GM12875 (cell line): ENCODE data around the gene SLA2.

Experiments used
- H3K4me3 ChIP-seq: one replicate; pipeline ENCODE4 v1.5.1; 2011; ENCODE audit warnings: low read depth, low read length, control low read depth
- TF ChIP-seq, protein P1 (sequence below): IDR thresholded peaks from 2 replicates; pipeline ENCODE4 v1.5.1; 2011; ENCODE audit warnings: low read depth, mild to moderate bottlenecking, control low read depth, inconsistent platforms, low read length, moderate library complexity, borderline replicate concordance; ENCODE audit not compliant: insufficient read depth

SLA2 gene

DNA sequence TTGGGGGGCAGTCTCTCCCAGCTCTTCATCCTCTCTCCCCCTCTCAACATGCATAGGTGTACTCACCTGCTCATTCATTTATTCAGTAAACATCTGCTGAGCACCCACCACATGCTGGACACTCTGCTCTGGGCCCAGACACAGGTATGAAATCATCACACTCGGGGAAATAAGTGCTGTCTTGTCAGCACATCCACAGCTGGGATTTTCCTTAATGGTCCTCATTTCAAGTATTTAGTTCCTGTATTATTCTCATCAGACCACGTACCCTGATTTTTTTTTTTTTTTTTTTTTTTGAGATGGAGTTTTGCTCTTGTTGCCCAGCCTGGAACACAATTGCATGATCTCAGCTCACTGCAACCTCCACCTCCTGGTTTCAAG, 21.1 kb downstream of the SLA2 start:
- TF ChIP-seq, protein P1, sequence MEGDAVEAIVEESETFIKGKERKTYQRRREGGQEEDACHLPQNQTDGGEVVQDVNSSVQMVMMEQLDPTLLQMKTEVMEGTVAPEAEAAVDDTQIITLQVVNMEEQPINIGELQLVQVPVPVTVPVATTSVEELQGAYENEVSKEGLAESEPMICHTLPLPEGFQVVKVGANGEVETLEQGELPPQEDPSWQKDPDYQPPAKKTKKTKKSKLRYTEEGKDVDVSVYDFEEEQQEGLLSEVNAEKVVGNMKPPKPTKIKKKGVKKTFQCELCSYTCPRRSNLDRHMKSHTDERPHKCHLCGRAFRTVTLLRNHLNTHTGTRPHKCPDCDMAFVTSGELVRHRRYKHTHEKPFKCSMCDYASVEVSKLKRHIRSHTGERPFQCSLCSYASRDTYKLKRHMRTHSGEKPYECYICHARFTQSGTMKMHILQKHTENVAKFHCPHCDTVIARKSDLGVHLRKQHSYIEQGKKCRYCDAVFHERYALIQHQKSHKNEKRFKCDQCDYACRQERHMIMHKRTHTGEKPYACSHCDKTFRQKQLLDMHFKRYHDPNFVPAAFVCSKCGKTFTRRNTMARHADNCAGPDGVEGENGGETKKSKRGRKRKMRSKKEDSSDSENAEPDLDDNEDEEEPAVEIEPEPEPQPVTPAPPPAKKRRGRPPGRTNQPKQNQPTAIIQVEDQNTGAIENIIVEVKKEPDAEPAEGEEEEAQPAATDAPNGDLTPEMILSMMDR, result no peak
- H3K4me3 ChIP-seq, result no peak overlapping the region

DNA sequence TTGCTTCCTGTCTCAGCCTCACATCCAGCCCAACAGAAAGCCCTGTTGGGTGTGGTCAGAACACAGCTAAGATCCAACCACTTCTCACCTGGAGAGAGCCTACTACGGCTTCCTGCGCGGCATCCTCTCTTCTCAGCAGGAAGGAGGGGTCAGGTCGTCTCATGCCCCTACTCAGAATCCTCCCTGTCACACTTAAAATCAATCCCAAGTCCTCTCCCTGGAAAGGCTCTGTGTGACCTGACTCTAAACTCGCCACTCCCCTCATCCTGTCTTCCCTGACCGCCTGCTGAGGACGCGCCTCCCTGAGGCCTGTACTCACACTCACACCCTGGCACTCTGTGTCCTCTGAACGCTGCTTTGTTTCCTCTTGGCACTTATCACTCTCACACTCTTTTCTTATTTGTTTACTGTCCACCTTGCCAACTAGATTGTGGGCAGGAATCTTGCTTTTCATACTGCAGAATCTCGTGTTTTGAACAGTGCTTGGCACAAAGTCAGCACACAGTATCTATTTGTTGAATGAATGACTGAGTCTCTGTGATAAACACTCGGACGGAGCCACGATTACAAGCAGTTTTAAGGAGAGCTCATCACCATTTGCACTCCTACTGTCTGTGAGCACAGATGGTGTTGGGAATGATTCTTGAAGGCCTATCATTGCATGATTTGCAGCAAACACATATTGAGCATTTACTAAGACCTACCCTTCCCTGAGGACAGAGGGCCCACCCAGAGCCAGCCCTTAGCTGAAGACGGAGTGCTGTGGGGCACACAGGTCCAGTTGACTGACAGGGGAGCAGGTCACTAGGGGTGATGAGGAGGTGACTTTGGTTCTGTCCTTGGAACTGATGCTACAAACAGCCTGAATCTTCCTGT, 21.7 kb downstream of the SLA2 start:
- TF ChIP-seq, protein P1, result no peak
- H3K4me3 ChIP-seq, result no peak overlapping the region

DNA sequence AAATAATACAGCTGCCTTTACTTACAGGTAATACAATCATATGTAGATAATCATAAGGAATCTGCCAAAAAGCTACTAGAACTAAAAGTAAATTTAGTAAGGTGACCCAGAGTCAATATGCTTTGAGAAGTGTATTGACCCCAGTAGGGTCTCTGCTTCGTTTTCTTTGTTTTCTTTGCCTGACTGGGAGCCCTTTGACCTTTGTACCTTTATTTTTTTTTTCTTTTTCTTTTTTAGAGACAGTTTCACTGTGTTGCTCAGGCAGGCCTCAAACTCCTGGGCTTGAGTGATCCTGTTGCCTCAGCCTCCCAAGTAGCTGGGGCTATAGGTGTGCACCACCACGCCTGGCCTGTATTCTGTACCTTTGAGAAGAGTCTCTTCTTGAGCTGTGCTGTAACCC, 22.6 kb downstream of the SLA2 start:
- no peak overlapping the region for H3K4me3 ChIP-seq
- TF ChIP-seq, protein P1, result no peak

DNA sequence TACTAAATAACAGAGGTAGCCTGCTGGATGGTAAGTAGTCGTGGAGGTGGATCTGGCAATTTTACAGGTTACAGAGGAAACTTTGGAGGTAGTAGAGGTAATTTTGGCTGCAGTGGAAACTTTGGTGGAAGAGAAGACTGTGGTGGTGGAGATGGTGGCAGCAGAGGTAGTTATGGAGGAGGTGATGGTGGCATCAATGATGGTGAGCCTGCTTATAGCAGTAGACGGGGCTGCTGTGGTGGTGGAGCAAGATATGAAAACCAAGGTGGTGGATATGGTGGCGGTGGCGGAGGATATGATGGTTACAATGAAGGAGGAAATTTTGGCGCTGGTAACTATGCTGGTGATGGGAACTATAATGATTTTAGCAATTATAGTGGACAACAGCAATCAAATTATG, 25.1 kb downstream of the SLA2 start:
- no peak overlapping the region for H3K4me3 ChIP-seq
- TF ChIP-seq, protein P1, result no peak

DNA sequence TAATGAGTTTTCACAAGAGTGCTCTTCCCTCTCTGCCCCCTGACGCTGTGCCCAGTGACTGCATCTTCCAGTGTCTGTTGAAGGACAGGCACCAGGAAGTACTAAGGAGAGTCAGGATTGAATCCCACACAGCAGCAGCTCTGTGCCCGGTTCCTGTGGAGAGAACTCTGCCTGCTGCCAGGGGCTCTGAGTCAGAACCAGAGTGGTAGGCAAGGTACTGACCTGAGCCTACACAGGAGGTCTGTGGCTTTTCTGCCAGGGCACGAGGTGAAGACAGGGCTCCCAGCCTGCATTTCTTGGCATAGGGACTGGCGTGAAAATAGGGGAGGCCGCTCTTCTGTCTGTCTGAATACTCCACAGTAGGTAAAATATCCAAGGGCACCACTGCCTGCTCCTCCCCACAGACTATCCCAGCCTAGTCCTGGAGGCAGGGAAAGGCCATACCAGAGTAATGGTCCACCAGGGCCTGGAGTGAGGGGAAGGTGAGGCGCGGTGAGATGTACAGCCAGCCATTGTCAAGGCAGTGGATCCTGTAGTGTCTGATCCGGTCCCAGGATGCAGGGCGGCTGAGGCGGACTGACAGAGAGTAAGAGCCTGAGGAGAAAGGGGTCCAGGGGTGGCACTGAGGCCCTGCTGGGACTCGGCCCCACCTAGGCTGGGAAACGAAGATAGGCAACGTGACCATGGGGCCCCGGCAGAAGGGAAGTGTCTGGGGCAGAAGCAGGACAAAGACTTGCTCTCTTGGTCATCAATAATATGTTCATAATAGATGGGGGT, 31.0 kb downstream of the SLA2 start:
- TF ChIP-seq, protein P1, result no peak
- no peak overlapping the region for H3K4me3 ChIP-seq

DNA sequence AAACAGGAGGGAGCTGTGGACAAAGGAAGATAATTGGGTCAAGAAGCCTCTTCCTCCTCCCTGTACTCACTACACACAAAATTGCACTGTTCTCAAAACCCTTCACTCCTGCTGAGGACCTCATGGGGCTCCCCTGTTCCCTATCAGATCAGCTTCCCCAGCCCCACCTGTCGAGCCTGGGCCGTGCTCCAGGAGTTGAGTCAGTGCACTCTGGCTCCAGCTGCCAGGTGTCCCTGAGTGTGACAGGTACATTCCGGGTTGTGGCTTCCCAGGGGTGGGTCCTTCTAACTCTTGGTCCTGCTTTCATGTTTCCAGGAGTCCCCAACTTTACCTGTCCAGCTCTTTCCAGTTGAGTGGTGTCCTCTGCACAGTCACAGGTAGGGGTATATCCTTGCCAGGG, 32.0 kb downstream of the SLA2 start:
- H3K4me3 ChIP-seq, result no peak overlapping the region
- TF ChIP-seq, protein P1, result no peak
